Neural crest cell (in vitro differentiated cells): ENCODE data around the gene CST3. TPM values are rescaled to one million over a fixed set of nuclear protein-coding genes. Genes with fewer than 3 reads are reported as not detected.

Experiments
- DNase-seq: peaks from one replicate; pipeline ENCODE4 v3.0.0; 2021; ENCODE audit warnings: low read depth, mixed read lengths, low spot score
- H3K27ac Mint-ChIP-seq: one replicate; pipeline ENCODE4 v1.8.0; 2021; ENCODE audit warnings: mild to moderate bottlenecking, mixed read lengths; ENCODE audit not compliant: unreplicated experiment
- H3K27me3 Mint-ChIP-seq: 2 replicates; pipeline ENCODE4 v1.8.0; 2021; ENCODE audit warnings: low read depth, mild to moderate bottlenecking, mixed read lengths
- H3K36me3 Mint-ChIP-seq: 2 replicates; pipeline ENCODE4 v1.8.0; 2021; ENCODE audit warnings: low read depth, mild to moderate bottlenecking, mixed read lengths
- H3K4me1 Mint-ChIP-seq: 2 replicates; pipeline ENCODE4 v1.8.0; 2021; ENCODE audit warnings: mixed read lengths
- H3K4me3 Mint-ChIP-seq: one replicate; pipeline ENCODE4 v1.8.0; 2021; ENCODE audit warnings: mild to moderate bottlenecking, mixed read lengths
- H3K9me3 Mint-ChIP-seq: 2 replicates; pipeline ENCODE4 v1.8.0; 2021; ENCODE audit warnings: mixed read lengths
- CTCF ChIP-seq: fragments of 200-600 bp; sonication (generic); conservative IDR thresholded peaks from 2 replicates; pipeline ENCODE4 v1.5.0; 2021; ENCODE audit warnings: antibody characterized with exemption, mild to moderate bottlenecking
- total RNA-seq: library from RNA; stranded (reverse); gene quantifications from 2 replicates; pipeline ENCODE4 v1.2.1, GENCODE V29; 2021

Gene CST3
- total RNA-seq, 1 donor from 2014 or later, result 146 TPM

DNA sequence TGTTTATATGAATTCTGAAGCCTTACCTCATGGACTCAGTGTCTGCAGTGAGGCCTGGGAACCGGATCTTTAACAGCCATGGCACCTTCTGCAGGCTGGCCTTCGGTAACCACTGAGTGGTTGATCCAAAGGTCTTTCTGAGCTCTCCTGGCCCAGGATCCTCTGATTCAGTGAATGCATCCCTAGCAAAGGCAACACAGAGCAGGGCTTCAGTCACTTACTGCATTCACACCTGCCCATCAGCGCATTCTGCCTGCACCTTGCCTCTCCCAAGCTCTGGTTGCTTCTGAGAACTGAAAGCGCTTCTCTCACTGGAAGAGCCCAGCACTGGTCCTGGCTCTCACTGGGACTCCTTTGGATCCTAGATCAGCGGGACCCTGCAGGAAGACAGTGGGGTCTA is 23.6 kb downstream of the CST3 start:
- H3K9me3 Mint-ChIP-seq, result peaks cover 2% of the 10 kb centered on the region
- H3K4me1 Mint-ChIP-seq, result peaks cover 3% of the 10 kb centered on the region
- no peak for TF ChIP-seq CTCF
- no peaks in the 10 kb centered on the region for H3K36me3 Mint-ChIP-seq
- H3K27me3 Mint-ChIP-seq, result peaks cover 12% of the 10 kb centered on the region
- H3K4me3 Mint-ChIP-seq, result no peak overlapping the region
- no peak overlapping the region for H3K27ac Mint-ChIP-seq
- no peak for DNase-seq

GRCh38 chr20:23613676-23614075 is 24.1 kb downstream of the CST3 start:
- Mint-ChIP-seq H3K4me3 (no peak overlapping the region), H3K36me3 (no peaks in the 10 kb centered on the region), H3K4me1 (peaks cover 3% of the 10 kb centered on the region), H3K9me3 (peaks cover 2% of the 10 kb centered on the region), H3K27me3 (peaks cover 12% of the 10 kb centered on the region), H3K27ac (no peak overlapping the region)
- no peak for DNase-seq
- TF ChIP-seq CTCF, result no peak

DNA sequence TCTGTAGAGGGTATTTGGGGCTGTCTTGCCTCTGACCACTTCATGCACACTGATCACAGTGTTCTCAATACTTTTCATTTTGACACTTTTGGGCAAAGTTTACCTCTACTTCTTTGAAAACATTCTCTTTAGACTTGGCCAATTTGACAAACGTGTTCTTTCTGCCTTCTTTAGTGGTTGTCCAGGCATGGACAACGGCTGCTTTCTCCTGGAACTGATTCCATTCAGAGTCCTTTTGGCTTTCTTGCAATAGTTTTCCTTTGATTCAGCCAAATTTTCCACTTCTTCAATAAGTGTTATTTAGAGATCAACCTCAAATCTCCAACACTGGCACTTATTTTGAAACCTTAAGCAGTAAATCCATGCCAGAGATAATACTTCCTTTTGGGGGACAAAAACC is 25.4 kb downstream of the CST3 start:
- no peak for DNase-seq
- Mint-ChIP-seq H3K4me1 (peaks cover 3% of the 10 kb centered on the region), H3K27me3 (peaks cover 5% of the 10 kb centered on the region), H3K4me3 (no peak overlapping the region), H3K36me3 (no peaks in the 10 kb centered on the region), H3K9me3 (peaks cover 2% of the 10 kb centered on the region), H3K27ac (no peak overlapping the region)
- no peak for TF ChIP-seq CTCF

- Mint-ChIP-seq H3K36me3 (no peaks in the 10 kb centered on the region), H3K27me3 (no peaks in the 10 kb centered on the region), H3K4me3 (no peak overlapping the region), H3K4me1 (peaks cover 8% of the 10 kb centered on the region), H3K9me3 (no peaks in the 10 kb centered on the region), H3K27ac (no peak overlapping the region)
- no peak for DNase-seq
- TF ChIP-seq CTCF, result no peak
Measured at GRCh38 chr20:23609486-23610109, 28.2 kb downstream of the CST3 start.

DNA sequence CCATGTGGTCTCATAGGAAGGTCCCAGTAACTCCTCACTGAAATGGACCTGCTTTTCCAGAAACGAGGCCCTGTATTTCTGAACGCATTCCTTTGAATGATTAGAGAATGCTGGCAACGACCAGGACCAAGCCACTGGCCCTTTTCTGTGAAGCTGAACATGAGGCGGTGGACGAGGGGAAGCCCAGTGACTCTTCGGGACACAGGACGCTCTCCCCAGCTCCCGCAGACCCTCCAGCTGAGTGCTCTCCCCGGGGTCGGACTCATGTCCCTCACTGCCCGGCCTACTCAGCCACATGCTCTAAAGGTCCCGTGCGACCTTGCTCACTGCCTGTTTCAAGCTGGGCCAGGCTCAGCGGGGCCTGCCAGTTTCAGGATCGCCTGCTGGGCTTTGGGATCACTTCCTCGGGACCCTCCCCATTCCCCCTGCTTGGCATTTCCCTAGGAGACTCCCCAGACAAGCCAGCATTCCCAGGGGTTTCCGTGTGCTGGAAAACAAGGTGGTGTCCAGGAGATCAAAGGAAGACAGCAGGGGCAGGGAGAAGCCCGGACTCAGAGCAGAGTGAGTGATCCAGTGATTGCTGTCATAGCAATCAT is 29.4 kb downstream of the CST3 start:
- Mint-ChIP-seq H3K4me3 (no peak overlapping the region), H3K27ac (no peak overlapping the region), H3K9me3 (no peaks in the 10 kb centered on the region), H3K27me3 (no peaks in the 10 kb centered on the region), H3K36me3 (no peaks in the 10 kb centered on the region), H3K4me1 (peaks cover 8% of the 10 kb centered on the region)
- DNase-seq, result no peak
- no peak for TF ChIP-seq CTCF
